NCI-H1105 treated with DMSO at 0.1 percent for 48 hours (cell line): Measurements from ENCODE around the gene PTPRN2.
A peak's percentile ranks its signal among the peaks of the same experiment; 100 is the strongest.
"Not testable (repeated sequence)": the region's sequence is repeated elsewhere in the genome, so short reads cannot be mapped to it uniquely, and the experiment has no call there.

ENCODE experiments used
- DNase-seq: peaks from one replicate; lab custom pipeline; 2025; lab: John Stamatoyannopoulos, UW

The PTPRN2 gene

DNA sequence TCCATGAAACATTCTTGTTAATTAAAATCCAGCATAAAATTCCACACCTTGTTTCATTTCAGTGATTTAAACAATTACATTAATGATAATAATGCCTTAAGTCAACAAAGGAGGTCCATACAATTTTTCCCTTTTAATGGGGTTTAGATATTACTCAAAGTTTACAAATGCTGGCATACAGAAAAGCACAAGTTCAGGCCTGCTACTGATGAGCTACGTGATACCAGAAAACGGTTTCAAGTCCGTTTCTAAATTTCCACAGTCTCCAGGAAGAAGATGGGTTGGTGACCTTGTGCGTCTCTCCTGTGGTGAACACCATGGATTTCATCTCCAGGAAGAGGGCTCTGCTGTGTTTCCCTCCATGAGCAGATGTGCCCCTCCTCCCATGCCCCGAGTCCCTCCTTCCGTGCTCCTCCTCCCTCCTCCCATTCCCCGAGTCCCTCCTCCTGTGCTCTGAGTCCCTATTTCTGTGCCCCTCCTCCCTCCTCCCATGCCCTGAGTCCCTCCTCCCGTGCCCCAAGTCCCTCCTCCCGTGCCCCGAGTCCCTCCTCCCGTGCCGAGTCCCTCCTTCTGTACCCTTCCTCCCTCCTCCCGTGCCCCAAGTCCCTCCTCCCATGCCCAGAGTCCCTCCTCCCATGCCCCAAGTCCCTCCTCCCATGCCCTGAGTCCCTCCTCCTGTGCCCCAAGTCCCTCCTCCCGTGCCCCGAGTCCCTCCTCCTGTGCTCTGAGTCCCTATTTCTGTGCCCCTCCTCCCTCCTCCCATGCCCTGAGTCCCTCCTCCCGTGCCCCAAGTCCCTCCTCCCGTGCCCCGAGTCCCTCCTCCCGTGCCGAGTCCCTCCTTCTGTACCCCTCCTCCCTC, 201.9 kb downstream of the PTPRN2 start:
- DNase-seq, result peak; percentile 6

- DNase-seq, result no peak
Measured at GRCh38 chr7:158384746-158385145, 202.9 kb downstream of the PTPRN2 start.

- no peak for DNase-seq
Measured at GRCh38 chr7:158383665-158384064, 204.0 kb downstream of the PTPRN2 start.

DNA sequence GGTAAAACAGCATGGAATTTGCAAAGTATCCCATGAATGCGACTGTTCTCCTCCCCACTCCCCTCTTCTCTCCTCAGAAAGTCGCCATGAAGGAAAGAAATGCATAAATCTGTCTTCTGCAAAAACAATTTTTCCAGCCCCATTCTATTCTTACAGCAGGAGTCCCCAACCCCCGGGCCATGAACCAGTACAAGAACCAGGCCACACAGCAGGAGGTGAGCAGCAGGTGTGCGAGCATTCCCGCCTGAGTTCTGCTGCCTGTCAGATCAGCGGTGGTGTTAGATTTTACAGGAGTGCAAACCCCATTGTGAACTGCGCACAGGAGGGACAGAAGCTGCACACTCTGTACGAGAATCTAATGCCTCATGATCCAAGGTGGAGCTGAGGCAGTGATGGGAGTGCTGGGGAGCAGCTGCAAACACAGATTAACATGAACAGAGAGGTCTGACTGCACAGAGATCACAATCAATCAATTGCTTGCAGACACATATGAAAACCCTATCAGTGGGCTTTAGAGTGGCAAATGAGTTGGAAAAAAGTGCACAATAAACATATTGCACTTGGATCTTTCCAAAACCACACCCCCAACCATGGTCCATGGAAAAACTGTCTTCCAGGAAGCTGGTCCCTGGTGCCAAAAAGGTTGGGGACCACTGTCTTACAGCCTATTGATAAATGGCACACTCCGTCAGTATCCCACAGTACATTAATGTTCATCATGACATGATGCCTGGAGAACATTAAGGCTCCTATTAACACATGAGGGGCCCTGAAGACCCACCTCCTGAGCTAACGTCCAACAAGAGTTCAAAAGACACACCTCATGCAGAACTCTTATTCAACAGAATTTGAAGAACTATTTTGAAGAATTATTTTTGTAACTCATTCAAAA, 205.0 kb downstream of the PTPRN2 start:
- no peak for DNase-seq

DNA sequence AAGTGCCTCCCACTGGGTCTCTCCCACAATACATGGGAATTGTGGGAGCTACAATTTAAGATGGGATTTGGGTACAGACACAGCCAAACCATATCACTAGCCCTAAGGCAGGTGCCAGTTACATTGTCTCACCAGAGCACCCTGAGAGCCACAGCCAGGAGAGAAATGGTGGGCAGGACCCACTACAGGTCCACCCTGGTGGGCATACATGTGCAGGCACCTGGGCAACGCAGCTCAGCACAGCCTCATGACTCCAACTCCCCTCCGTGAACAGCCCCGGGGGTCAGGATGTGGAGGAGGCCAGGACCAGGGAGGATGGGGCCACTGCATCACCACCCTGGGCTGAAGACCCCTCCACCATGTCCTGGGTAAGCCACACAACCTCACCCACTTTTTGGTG, 205.7 kb downstream of the PTPRN2 start:
- DNase-seq, result no peak

DNA sequence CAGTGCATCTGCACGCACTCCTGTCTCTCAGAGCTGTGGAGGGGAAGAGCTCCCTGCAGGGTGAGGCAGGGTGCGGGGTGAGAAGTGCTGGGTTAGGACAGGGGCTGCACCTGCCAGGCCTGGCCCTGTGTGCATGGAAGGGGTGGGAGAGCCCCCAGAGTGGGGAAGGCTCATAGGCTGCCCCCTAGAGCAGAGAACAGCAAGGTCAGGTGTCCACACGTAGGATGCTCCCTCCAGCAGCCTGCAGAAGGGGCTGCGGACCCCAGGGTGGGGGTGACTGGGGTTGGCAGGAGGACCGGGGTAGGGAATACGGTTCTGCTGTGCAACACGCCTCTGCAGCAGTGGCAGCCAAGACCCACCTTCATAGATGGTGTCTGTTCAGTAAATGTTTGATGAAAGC, 208.6 kb downstream of the PTPRN2 start:
- DNase-seq, result no peak

DNA sequence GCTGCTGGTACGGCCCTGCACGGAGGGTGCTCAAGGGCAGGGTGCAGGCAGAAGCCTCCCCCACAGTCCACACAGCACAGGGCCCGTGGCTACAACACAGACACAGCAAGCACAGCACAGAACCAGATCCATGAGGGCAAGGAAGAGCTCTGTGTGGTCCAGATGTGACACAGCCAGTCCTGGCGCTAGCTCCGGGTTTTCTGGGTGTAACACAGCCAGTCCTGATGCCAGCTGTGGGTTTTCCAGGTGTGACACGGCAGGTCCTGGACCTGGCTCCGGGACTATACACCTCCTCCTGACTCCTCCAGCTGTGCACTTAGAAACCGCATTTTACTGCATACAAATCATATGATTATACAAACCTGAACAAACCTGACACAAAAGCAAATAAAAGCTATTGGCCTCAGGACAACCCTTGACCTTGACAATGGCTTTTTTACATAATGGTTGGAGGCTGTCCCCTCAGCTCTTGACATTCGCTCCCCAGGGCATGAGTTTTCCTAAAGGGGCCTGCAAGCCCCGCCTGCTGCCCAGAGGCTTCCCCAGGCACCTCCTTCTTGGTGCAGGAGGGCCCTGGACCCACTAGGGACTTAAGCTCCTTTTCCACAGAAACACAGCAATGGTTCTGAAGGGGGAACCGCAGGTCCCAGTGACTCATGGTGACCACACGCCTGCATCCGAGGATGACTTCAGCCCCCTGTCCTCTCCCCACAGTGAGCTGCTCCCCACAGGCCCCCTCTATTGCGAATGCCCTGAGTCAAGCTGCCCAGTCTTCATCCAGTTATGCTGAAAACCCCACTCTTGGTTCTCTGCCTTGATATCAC, 209.6 kb downstream of the PTPRN2 start:
- no peak for DNase-seq

- not testable (repeated sequence) for DNase-seq
Measured at GRCh38 chr7:158376839-158377186, 210.8 kb downstream of the PTPRN2 start.

DNA sequence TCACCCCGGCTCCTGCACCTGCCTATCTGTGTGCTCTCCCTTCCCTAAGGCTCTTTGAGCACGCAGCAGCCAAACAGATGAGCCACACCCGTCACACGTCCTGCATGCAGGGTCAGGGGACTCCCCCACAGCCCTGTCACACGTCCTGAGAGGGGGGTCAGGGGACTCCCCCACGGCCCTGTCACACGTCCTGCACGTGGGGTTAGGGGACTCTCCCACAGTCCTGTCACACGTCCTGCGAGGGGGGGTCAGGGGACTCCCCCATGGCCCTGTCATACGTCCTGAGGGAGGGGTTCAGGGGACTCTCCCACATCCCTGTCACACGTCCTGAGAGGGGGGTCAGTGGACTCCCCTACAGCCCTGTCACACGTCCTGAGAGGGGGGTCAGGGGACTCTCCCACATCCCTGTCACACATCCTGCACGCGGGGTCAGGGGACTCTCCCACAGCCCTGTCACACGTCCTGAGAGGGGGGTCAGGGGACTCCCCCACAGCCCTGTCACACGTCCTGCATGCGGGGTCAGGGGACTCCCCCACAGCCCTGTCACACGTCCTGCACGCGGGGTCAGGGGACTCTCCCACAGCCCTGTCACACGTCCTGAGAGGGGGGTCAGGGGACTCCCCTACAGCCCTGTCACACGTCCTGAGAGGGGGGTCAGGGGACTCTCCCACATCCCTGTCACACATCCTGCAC, 211.3 kb downstream of the PTPRN2 start:
- not testable (repeated sequence) for DNase-seq

DNA sequence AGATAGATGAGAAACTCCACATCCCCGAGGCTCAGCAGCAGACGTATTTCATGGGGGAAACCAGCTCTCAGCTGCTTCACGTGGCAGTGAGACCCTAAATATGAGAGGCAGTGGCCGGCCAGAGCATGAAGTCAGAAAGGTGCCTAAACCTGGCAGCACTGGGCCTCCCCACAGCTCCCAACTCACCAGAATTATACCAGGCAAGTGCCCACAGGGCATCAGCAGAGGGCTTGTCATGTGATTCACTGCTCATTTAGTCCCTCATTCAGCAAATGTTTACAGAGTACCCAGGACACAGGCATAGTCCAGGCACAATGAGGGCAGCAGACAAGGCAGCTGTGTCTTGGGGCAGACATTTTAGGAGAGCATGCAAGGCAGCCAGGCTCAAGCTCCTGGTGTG, 212.6 kb downstream of the PTPRN2 start:
- DNase-seq, result no peak

GRCh38 chr7:158374586-158374985, 213.0 kb downstream of the PTPRN2 start:
- no peak for DNase-seq

GRCh38 chr7:158374146-158374545, 213.5 kb downstream of the PTPRN2 start:
- no peak for DNase-seq

DNA sequence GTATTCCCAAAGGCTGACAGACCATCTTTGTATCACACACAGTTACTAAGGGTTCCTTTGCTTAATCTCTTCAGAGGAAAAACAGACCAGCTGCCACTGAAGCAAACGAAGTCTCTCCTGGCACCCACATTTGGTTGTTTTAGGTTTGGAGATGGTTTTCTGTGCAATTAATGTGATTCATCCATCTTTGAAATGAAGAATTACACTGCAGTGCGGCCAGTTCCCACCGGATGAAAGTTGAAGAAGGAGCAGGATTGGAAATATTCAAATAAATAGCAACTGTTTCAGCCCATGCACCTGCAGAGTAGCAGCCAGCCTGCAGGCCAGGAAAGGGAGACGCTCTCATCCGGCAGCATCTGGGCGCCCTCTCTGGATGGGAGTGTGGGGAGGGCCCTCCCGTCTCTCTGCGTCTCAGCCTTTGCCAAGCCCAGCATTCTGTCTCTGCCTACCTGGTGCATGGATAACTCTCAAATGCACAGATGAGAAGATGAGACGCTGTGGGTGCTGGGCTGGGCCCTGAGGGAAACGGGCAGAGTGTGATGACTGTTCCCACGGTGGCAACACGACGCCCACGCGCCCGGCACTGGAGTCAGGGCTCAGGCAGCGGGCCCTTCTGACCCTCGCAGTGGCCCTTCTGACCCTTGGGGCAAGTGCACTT, 214.0 kb downstream of the PTPRN2 start:
- DNase-seq, result no peak

DNA sequence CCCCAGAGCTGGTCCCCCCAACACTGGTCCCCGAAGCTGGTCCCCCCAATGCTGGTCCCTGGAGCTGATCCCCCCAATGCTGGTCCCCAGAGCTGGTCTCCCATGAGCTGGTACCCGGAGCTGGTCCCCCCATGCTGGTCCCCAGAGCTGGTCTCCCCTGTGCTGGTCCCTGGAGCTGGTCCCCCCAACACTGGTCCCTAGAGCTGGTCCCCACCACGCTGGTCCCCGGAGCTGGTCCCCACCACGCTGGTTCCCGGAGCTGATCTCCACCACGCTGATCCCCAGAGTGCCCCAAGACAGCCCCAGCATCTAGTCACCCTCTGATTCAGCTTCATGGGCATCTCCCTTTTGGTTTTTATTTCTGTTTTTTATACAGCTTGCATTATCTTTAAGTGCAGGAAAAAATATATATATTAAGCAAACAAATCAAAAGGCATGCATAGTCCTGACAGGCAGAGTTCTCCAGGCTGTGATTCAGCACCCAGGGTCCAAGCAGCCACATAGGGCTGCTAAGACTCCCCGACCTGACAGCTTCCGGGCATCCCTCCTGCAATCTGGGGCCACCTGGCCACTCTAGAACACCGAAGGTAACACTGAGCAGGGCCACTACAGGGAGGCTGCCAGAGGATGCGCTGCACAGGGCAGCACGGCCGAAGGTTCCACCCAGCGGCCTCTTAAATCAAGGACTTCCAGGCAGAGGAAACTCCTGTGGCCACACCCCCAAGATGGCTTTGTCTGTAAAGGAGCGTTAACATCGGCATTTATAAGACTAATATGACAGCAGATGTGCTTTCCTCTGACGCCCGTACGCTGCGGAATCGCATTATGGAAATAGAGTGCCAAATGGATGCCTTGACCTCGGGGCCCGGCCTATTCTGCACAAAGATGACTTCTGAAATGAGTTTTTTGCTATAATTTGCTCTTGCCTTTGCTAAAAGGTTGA, 215.0 kb downstream of the PTPRN2 start:
- DNase-seq, result no peak

DNA sequence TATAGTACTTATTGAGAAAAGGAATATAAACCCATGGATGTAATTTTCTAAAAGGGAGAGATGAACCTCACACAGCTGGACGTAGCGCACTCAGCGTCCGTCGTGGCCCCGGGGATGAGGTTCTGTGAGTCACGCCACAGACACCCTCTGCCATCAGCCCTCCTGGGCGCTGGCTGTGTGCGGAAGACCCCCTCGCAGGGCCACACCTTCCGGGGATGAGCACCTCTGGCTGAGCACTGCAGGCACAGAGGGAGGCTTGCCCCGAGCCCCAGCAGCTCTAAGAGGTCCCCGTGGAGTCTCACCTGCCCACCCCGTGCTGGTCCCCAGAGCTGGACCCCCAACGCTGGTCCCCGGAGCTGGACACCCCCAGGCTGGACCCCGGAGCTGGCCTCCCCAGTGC, 215.8 kb downstream of the PTPRN2 start:
- no peak for DNase-seq

DNA sequence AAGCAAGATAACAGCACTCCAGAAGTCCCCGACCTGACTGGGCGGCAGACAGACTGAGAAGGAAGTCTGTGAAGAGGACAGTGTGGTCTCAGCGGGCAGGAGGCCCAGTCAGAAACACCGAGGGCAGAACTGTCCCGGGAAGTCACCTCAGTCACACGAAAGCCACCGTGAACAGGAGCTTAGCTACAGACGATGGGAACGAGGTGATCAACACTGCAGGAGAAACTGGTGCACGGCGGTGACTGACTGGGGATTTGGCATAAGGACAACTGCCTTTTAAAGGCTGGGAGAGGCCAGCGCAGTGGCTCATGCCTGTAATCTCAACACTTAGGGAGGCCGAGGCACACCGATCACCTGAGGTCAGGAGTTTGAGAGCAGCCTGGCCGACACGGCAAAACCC, 217.8 kb downstream of the PTPRN2 start:
- no peak for DNase-seq

GRCh38 chr7:158369290-158369689, 218.3 kb downstream of the PTPRN2 start:
- no peak for DNase-seq

DNA sequence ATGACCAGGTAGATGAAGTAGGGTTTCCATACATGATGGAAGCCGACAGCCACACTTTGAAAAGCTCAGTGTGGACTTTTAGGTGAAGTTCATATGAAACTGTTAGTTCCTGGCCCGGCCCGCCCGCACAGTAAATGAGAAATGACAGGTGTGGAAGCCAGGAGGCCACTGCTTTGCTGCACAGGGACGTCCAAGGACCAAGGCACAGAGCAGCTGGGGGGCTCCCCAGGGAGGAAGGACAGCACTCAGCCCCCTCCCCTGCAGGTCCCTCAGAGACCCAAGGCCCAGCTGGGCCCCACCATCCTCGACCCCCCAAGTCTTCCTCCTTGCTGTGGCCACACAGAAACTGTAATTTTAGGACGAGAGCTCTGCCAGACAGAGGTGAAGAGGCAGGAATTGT, 219.2 kb downstream of the PTPRN2 start:
- no peak for DNase-seq

DNA sequence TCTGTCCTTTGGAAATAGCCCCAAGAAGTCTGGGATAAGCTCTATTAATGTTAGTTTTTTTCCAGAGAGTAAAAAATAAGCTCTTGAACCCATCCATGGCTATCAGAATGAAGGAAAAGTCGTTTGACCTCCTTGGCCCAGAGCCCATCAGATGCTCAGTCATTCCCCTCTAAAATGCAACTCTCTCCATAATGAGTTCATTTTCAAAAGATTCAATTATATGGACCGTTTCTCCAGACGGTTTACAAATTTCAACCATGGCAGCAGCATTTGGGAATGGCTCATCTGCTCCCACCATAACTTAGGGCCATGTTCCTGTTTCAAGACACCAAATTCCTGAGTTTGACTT, 220.0 kb downstream of the PTPRN2 start:
- DNase-seq, result no peak
